Measurements from ENCODE around the gene LSM2.
"Not testable (repeated sequence)": the region's sequence is repeated elsewhere in the genome, so short reads cannot be mapped to it uniquely, and the experiment has no call there.

The LSM2 gene

GRCh38 chr6:31795616-31796298 is 11.0 kb downstream of the LSM2 start, which contains the start of gene VARS1:
VARS1 (minus strand) TSS chr6:31795752; CDS start chr6:31795217, 535 bp downstream.
- Histone ChIP-seq H3F3A (ENCODE audit: low read depth) (peaks cover 9% of the 10 kb centered on the region; the same call in 1 of the 2 replicates), H3K4me2 (ENCODE audit: low read depth, low read length, poor library complexity, severe bottlenecking) (peak within 1 kb of the TSS; percentile 90), H4K20me1 (ENCODE audit: insufficient read depth, low read length, poor library complexity, severe bottlenecking) (peaks cover 19% of the 10 kb centered on the region), H3K27me3 (ENCODE audit: insufficient read depth, low read length, poor library complexity, severe bottlenecking) (peaks cover 7% of the 10 kb centered on the region), H3K9ac (ENCODE audit: low read depth, low read length, poor library complexity, severe bottlenecking) (peak within 1 kb of the TSS; percentile 96), H2AFZ (ENCODE audit: low read length) (peak within 1 kb of the TSS; percentile 83), H3K9me3 (ENCODE audit: insufficient read depth, low read depth, low read length) (no peaks in the 10 kb centered on the region), H3K4me3 (ENCODE audit: low read length, poor library complexity, severe bottlenecking) (peak within 1 kb of the TSS; percentile 100), H3K79me2 (ENCODE audit: insufficient read depth, low read length) (peaks cover 52% of the 10 kb centered on the region), H3K36me3 (ENCODE audit: insufficient read depth, low read length) (peaks cover under 1% of the 10 kb centered on the region; the same call in 1 of the 2 replicates), H3K4me1 (ENCODE audit: insufficient read depth, low read length, poor library complexity, severe bottlenecking) (peaks cover 49% of the 10 kb centered on the region), H3K9me2 (replicated peaks; ENCODE audit: low read depth, low read length) (no peaks in the 10 kb centered on the region)
- TF ChIP-seq CTCF (conservative IDR thresholded peaks at IDR 0.05; ENCODE audit: low read length) (peak; percentile 66), EZH2phosphoT487 (IDR thresholded peaks at IDR 0.05; ENCODE audit: borderline replicate concordance) (no peak)

- Histone ChIP-seq H4K20me1 (ENCODE audit: insufficient read depth, low read length, poor library complexity, severe bottlenecking) (peaks cover 19% of the 10 kb centered on the region), H2AFZ (ENCODE audit: low read length) (peak overlapping the region; percentile 83), H3K79me2 (ENCODE audit: insufficient read depth, low read length) (peaks cover 52% of the 10 kb centered on the region), H3K9me2 (replicated peaks; ENCODE audit: low read depth, low read length) (no peaks in the 10 kb centered on the region), H3F3A (ENCODE audit: low read depth) (peaks cover 9% of the 10 kb centered on the region; the same call in 1 of the 2 replicates), H3K4me2 (ENCODE audit: low read depth, low read length, poor library complexity, severe bottlenecking) (peak overlapping the region; percentile 90), H3K4me1 (ENCODE audit: insufficient read depth, low read length, poor library complexity, severe bottlenecking) (peaks cover 49% of the 10 kb centered on the region), H3K36me3 (ENCODE audit: insufficient read depth, low read length) (peaks cover 5% of the 10 kb centered on the region; the same call in 1 of the 2 replicates), H3K9me3 (ENCODE audit: insufficient read depth, low read depth, low read length) (no peaks in the 10 kb centered on the region), H3K4me3 (ENCODE audit: low read length, poor library complexity, severe bottlenecking) (peak overlapping the region; percentile 100), H3K27me3 (ENCODE audit: insufficient read depth, low read length, poor library complexity, severe bottlenecking) (peaks cover 7% of the 10 kb centered on the region), H3K9ac (ENCODE audit: low read depth, low read length, poor library complexity, severe bottlenecking) (peak overlapping the region; percentile 96)
- TF ChIP-seq EZH2phosphoT487 (IDR thresholded peaks at IDR 0.05; ENCODE audit: borderline replicate concordance), result no peak
- TF ChIP-seq CTCF (conservative IDR thresholded peaks at IDR 0.05; ENCODE audit: low read length), result no peak
Observed at GRCh38 chr6:31794866-31795615, 11.7 kb downstream of the LSM2 start.

GRCh38 chr6:31794294-31794865 is 12.4 kb downstream of the LSM2 start:
- H3K36me3 ChIP-seq (ENCODE audit: insufficient read depth, low read length), result peaks cover 6% of the 10 kb centered on the region
- H3K9me2 ChIP-seq (replicated peaks; ENCODE audit: low read depth, low read length), result no peaks in the 10 kb centered on the region
- peaks cover 19% of the 10 kb centered on the region for H4K20me1 ChIP-seq (ENCODE audit: insufficient read depth, low read length, poor library complexity, severe bottlenecking)
- H3K4me2 ChIP-seq (ENCODE audit: low read depth, low read length, poor library complexity, severe bottlenecking), result peak overlapping the region; percentile 90
- peaks cover 49% of the 10 kb centered on the region for H3K4me1 ChIP-seq (ENCODE audit: insufficient read depth, low read length, poor library complexity, severe bottlenecking)
- no peaks in the 10 kb centered on the region for H3K9me3 ChIP-seq (ENCODE audit: insufficient read depth, low read depth, low read length)
- peak overlapping the region; percentile 100 for H3K4me3 ChIP-seq (ENCODE audit: low read length, poor library complexity, severe bottlenecking)
- H3K27me3 ChIP-seq (ENCODE audit: insufficient read depth, low read length, poor library complexity, severe bottlenecking), result peaks cover 7% of the 10 kb centered on the region
- peaks cover 47% of the 10 kb centered on the region for H3K79me2 ChIP-seq (ENCODE audit: insufficient read depth, low read length)
- peak overlapping the region; percentile 96 for H3K9ac ChIP-seq (ENCODE audit: low read depth, low read length, poor library complexity, severe bottlenecking)
- TF ChIP-seq EZH2phosphoT487 (IDR thresholded peaks at IDR 0.05; ENCODE audit: borderline replicate concordance) (no peak), CTCF (conservative IDR thresholded peaks at IDR 0.05; ENCODE audit: low read length) (no peak)
- no peak overlapping the region for H2AFZ ChIP-seq (ENCODE audit: low read length)
- peaks cover 9% of the 10 kb centered on the region; the same call in 1 of the 2 replicates for H3F3A ChIP-seq (ENCODE audit: low read depth)

DNA sequence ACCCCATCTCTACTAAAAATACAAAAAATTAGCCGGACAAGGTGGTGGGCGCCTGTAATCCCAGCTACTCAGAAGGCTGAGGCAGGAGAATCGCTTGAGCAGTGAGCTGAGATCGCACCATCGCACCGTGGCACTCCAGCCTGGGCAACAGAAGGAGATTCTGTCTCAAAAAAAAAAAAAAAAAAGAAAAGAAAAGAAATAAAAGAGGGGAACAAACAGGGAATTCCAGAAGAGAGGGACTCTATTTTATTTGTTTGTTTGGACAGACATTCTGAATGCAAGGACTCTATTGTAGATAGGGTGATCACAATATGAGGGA is 12.9 kb downstream of the LSM2 start:
- H3K9me2 ChIP-seq (replicated peaks; ENCODE audit: low read depth, low read length); H3K9me3 ChIP-seq (ENCODE audit: insufficient read depth, low read depth, low read length); H3K27me3 ChIP-seq (ENCODE audit: insufficient read depth, low read length, poor library complexity, severe bottlenecking); H3F3A ChIP-seq (ENCODE audit: low read depth); H2AFZ ChIP-seq (ENCODE audit: low read length); H3K36me3 ChIP-seq (ENCODE audit: insufficient read depth, low read length): not testable (repeated sequence)
- peaks cover 49% of the 10 kb centered on the region for H3K4me1 ChIP-seq (ENCODE audit: insufficient read depth, low read length, poor library complexity, severe bottlenecking)
- peak overlapping the region; percentile 100 for H3K4me3 ChIP-seq (ENCODE audit: low read length, poor library complexity, severe bottlenecking)
- H3K9ac ChIP-seq (ENCODE audit: low read depth, low read length, poor library complexity, severe bottlenecking), result peak overlapping the region; percentile 96
- H3K4me2 ChIP-seq (ENCODE audit: low read depth, low read length, poor library complexity, severe bottlenecking), result peak overlapping the region; percentile 90
- H3K79me2 ChIP-seq (ENCODE audit: insufficient read depth, low read length), result peaks cover 43% of the 10 kb centered on the region
- H4K20me1 ChIP-seq (ENCODE audit: insufficient read depth, low read length, poor library complexity, severe bottlenecking), result peaks cover 19% of the 10 kb centered on the region

Measured in Loucy (cell line).